ENCODE results near the gene ARL16.

The ARL16 gene

DNA sequence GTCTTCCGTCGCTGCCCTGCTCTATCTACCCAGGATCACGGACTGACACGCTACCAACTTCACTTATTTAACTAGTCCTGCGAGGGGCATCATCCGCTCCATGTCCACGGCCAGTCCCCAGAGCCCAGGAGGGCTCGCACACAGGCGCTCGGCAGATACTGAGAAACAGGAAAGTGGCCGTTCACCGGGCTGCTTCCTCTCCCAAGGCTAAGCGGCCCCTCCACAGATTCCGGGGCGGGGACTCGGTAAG lies 17.6 kb downstream of the ARL16 start:
- DNase-seq, result no peak

DNA sequence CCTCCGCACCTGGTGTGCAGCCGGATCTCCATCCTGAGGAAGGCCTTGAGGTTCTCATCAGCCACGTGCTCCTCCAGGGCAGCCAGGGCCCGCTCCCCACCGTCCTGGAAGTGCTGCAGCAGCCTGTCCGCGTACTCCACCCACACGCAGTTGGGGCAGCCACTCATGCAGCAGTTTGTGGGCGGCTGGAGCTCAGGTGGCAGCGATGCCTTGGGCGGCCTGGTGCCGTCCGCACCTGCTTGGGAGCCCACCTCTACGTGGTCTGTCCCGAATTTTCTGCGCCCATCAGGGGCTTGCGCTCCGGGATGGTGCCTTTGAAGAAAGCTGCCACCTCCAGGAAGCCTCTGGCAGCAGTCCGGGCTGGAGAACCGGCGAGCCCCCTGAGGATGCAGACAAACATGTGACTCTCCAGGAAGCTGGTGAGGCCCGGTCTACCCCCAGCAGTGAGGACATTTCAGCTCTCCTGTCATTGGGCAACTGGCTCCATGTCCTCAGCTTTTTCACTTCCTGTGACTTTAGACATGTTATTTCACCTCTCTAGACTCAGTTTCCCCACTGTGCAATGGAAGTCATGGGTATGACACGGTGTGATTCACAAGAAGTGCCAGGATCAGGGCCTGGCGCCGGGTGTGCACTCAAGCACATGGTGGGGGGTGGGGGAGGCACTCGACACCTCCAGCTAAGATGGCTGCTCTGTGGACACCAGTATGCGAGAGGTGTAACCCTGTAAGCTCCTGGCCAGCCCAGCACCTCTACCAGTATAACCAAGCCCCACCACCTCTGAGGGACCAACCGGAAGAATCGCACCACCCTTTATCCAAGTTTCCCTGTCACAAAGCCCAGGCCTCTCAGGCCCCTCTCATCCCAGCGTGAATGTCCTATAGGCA lies 18.1 kb downstream of the ARL16 start:
- no peak for DNase-seq

- DNase-seq, result no peak
Observed at GRCh38 chr17:81664051-81664470, 19.5 kb downstream of the ARL16 start.

DNA sequence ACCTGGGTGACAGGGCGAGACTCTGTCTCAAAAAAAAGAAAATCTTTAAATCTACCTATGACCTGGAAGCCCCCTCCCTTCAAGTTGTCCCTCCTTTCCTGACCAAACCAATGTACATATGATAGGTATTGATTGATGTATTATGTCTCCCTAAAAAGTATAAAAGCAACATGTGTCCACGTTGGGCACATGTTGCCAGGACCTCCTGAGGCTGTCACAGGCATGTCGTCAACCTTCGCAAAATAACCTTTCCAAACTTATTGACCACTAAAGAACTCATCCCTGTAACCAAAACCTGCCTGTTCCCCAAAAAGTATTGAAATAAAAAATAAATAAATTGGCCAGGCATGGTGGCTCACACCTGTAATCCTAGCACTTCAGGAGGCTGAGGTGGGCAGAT lies 21.6 kb downstream of the ARL16 start:
- no peak for DNase-seq

GRCh38 chr17:81660441-81660840 lies 23.2 kb downstream of the ARL16 start:
- no peak for DNase-seq

- no peak for DNase-seq
Observed at GRCh38 chr17:81659038-81659437, 24.6 kb downstream of the ARL16 start.

DNA sequence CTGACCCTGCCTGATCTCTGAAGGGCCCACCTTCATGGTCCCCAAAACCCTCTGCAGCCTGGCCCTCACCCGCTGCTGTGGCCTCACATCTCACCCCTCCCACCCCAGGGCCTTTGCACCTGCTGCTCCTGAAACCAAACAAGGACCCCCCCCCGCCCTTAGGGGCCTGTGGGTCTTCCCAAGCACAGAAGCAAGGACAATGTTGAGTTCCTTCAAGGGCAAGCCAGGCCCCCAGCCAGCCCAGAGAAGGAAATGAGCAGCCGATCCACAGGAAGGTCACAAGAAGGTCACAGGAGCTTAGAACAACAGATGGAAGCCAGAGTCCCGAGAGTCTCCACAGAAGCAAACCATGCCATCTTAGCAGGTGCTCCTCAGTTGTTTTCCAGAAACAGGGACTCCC lies 26.8 kb downstream of the ARL16 start:
- DNase-seq, result no peak

DNA sequence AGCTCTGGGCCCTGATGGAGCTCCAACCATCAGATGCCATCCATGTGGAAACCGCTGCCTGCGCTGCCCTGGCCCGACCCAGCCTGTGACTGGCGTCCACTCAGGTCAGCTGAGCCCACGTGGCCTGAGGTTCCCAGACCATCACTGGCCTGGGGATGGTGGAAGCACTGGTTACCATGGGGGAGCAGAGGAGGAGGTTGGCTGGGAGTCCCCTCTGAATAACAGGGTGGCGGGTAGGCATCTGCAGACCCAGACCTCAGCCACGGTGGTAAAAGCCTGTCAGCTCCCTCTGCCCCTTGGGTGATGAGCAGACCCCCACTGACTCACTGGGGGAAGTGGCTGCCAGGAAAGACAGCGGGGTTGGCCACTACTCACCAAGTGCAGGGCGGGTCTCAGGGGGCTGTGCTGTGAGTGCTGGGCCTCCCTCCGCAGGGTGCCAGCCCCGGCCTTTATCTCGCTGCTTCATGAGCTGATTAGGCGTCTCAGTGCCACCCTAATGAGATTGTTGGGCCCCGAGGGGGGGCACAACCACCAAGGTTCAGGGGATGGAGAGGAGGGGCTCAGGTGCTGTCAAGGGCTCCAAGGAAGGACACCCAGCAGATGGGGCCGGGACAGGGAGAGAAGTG lies 27.4 kb downstream of the ARL16 start, which contains the start of gene PDE6G:
Gene PDE6G (minus strand): TSS at position 425 of the 626 bp plus-strand sequence. CDS start 3,237 bp downstream, outside the sequence.
- no peak for DNase-seq

DNA sequence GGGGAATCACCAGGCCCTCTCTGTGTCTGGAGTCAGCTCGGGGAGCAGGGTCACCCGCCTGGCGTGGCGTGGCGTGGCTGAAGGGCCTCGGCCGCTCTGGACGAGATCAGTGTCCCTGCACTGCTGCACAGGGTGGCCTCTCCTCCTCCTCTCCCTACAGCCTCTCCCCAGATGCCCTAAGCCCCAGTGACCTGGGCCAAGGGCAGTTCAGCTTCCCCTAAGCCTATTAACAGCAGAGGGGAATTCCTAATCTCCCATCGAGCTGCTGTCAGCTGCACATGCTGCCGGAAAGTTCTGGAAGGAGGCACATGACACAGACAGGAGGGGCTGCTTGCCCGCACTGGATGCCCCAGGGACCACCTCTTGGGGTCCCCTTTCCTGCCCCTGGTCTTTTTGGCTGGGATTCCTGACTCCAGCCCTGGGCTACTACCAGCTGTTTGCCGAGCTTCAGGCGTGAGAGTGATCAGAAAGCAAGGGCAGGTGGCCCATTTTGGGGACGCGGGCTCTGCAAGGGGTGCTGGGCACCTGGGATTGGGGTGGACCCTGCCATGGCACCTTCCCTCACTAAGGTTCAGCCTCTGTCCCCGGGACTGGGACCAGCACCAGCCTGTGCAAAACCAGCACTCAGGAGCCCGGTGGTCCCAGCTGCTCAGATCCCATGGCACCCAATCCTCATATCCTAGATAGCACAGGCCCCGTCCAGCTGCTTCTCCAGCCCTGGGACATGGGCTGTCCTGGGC lies 28.0 kb downstream of the ARL16 start:
- no peak for DNase-seq

DNA sequence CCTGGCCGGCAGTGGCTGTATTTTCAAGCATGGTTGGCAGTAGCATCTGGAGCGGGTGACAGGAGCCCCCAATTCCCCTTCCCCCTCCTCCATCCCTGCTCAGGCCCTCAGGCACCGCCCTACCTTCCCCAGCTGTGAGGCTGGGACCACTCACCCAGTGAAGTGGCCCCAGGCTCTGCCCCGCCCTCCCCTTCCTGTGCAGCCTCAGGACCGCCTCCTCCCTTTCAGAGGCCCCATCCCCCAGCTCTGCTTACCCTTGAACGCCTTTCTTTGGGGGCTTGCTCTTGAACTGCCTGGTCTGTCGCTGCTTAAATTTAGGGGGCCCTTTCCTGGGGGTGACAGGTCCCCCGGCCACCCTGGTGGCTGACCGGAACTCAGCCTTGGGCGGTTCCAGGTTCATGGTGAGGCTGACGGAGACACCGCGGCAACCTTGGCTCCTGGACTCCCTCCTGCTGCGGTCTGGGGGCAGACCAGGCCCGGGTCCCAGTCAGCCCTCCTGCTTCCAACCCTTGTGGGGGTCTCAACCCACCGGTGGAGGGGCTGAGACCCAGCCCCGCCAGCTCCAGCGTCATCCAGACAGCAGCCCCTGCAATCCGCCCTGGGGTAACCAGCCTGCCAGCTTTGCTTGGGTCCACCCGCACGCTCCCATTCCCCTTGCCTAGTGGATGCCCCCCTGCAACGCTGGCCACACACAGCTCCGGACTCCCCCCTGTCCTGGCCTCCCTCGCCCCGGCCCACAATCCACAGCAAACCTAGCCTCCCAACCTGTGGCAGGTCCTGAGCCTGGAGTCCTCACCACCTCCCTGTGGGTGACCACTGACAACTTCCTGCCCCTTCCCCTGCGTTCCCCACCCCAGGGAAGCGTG lies 30.5 kb downstream of the ARL16 start:
- DNase-seq, result no peak

DNA sequence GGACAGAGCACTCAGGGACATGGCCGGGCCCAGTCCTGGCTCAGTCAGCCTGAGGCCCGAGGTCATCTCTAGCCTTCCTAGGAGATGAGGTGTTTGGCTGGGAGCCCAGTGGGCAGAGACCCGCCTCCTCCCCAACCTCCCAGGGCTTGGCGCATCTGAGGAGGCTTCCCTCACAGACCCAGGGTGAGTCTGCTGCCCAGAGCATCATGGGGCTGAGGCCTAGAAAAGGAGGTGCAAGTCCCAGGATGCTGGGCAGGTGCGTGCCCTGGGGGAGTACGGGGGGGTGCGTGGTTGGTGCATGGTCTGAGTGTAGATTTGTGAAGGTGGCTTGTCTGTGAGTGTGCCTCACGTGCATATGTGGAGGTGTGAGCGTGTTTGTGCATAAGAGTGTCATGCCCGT lies 31.9 kb downstream of the ARL16 start:
- no peak for DNase-seq

DNA sequence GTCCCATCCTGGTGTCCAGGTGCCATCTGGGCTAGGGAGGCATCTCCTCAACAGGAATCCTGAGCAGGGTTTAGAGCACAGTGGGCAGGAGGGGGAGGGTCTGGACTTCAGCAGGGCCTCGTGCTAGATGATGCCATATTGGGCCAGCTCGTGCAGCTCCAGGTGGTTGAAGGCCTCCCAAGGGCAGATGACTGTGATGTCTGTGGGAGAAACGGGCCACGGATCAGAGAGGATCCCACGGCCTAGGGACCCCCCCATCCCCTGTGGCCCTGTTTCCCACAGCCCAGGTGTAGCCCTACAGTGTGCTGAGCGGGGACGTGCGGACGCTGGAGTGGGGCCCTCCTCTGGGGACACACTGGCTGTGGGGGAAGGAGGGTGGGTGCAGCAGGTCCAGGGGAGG lies 32.6 kb downstream of the ARL16 start:
- DNase-seq, result no peak

GRCh38 chr17:81648707-81649085 lies 34.9 kb downstream of the ARL16 start:
- DNase-seq, result no peak

- DNase-seq, result no peak
Observed at GRCh38 chr17:81648013-81648706, 35.4 kb downstream of the ARL16 start.

- DNase-seq, result no peak
Observed at GRCh38 chr17:81647640-81648012, 36.0 kb downstream of the ARL16 start.

DNA sequence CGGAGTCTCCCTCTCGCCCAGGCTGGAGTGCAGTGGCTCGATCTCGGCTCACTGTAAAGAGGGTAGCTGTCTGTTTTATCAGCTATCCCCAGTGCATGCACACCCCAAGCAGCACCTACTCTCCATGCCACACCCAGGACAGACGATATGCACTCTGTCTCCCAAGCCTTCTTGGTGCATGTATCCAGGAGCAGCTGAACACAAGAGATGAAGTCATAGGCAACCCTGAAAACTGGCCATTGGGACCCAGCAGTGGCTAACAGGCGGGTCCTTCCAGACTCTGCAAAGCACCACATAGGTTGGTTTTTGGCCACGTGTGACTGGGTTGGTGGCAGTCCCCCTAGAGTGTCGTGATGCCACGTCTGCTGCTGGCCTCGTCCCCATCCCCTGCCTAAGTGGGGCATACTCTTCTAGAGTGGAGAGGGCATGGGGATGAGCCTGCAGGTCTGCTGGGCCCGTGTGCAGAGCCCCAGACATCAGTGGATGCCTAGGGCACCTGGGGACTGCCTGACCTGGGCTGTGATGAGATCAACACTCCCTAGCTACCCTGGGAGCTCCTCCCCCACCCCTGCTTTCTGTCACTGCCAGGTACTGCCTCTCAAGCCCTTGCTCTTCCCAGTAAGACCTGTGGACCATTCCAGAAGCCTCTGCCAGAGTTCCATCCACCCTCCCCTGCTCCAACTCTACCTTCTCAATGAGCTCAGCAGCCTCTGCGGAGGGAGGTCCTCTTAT lies 36.6 kb downstream of the ARL16 start:
- DNase-seq, result no peak

DNA sequence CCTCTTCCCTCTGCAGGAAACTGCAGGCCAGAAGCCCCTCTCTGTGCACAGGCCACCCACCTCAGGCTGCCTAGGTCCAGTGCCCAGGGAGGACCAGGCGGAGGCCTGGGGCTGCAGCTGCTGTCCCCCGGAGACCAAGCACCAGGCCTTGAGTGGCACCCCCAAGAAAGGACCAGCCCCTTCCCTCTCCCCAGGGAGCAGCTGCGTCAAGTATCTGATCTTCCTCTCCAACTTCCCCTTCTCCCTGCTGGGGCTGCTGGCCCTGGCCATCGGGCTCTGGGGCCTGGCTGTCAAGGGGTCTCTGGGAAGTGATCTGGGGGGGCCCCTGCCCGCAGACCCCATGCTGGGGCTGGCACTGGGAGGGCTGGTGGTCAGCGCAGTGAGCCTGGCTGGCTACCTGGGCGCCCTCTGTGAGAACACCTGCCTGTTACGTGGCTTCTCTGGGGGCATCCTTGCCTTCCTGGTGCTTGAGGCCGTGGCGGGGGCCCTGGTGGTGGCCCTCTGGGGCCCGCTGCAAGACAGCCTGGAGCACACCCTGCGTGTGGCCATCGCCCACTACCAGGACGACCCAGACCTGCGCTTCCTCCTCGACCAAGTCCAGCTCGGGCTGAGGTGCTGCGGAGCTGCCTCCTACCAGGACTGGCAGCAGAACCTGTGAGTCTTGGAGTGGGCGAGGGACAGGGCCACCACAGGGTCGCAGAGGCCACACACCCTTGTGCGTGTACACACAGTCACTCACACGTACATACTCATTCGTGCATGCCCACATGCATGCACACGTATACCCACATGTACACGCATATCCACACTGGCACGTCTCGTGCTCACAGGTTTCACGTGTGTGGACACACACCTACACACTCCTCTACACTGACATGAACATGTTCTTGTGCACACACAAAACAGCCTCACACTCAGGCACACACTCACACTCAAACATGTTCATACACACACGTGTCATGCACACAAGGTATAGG lies 38.3 kb downstream of the ARL16 start:
- DNase-seq, result no peak

DNA sequence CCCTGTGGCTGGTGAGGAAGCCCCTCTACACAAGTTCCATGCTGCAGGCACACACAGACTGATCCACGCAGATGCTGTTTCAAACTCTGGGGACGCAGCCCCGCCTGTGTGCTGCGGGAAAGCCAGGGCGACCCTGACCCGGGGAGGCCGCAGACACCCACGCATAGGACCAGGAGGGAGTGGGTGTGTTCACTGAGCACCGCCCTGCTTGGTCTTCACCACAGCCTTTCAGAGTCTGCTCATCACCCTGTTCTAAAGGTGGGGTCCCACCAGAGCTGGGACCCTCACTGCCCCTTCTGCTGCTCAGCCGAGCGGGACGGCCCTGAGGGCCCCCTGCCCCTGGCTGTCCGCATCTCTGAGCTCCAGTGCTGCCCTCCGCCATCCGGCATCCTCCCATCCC lies 39.1 kb downstream of the ARL16 start:
- no peak for DNase-seq

DNA sequence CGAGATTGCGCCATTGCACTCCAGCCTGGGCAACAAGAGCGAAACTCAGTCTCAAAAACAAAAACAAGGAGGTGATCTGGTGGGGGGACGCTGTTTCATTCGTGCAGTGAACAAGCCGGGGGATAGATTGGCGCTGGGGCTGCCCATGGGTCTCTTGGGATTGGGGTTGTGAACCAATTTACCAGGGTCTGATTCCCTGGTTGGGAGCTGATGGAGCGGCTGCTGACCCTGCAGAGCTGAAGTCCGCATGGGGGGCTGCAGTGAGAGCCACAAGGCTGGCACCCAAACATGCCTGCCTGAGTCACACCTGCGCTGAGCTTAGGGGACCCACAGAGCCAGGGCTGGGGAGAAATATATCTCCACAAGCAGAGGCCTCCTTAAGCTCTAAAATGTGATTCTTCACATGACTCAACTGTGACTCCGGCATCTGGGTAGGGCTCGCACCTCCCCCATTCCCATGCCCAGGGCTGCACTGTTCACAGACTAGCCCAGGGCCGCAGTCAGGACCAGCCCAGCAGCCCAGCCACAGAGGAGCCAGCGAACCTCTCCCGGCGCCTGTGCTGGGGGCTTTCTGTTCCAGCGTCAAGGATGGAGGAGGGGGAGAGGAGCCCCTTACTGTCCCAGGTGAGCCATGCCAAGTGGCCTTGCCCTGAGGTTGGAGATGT lies 41.6 kb downstream of the ARL16 start:
- DNase-seq, result no peak

DNA sequence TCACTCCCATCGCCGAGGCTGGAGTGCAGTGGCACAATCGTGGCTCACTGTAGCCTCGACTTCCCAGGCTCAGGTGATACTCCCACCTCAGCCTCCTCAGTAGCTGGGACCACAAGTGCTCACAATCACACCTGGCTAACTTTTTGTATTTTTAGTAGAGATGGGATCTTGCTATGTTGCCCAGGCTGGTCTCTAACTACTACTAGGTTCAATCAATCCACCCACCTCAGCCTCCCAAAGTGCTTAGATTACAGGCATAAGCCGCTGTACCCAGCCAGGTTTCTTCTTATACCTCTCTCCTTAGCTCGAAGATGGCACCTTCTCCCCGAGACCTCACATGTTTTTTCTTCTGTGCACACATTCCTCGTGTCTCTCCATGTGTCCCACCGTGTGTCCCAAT lies 43.6 kb downstream of the ARL16 start:
- no peak for DNase-seq

Data from NCI-H187 (cell line).